Activated CD8-positive, alpha-beta memory T cell treated with anti-CD3 and anti-CD28 coated beads for 24 hours (primary cell): ENCODE data around the gene CCR8.
"Not testable (repeated sequence)": the region's sequence is repeated elsewhere in the genome, so short reads cannot be mapped to it uniquely, and the experiment has no call there.

ENCODE experiments used
- DNase-seq: peaks from one replicate; pipeline ENCODE4 v3.0.0-alpha.2; 2020

CCR8 gene

DNA sequence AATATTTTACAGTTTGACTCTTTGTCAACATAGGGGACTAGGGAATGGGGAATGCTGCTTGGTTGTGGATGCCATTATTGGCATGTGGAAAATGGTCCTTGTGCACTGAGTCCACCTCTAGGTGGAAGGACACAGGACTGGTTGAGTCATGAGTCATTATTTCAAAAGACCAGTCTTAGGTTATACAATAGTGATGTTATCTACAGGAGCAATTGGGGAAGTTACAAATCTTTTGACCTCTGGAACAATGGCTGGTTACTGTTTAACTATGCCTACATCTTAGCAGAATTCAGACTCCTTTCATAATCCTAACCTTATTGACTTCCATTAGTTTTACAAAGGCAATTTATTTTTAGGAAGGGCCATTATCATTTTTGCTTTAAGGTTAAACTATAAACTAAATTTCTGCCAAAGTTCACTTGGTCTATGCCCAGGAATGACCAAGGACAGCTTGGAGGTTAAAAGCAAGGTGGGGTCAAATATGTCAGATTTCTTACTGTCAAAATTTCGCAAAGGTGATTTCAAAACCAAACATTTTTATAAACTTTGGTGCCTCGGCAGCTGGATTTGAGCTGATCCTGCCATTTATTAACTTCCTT is 11.8 kb upstream of the CCR8 start:
- DNase-seq, result no peak

DNA sequence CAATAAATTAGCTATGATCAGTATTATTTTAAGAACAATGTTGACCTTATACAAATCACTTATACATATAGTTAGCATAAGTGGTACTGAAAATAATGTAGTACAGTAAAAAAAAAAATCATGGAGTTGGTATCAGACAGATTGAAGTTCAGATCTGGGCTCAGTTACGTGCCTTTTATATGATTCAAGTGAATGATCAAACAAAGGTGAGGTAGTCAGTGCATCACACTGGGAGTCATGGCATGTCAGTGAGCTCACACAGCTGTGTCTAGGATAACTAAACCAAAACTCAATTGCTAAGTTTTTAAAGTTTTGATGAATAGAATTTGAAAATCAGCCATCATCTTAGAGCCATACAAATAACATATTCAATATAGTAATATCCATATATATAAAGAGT is 11.2 kb upstream of the CCR8 start:
- no peak for DNase-seq

DNA sequence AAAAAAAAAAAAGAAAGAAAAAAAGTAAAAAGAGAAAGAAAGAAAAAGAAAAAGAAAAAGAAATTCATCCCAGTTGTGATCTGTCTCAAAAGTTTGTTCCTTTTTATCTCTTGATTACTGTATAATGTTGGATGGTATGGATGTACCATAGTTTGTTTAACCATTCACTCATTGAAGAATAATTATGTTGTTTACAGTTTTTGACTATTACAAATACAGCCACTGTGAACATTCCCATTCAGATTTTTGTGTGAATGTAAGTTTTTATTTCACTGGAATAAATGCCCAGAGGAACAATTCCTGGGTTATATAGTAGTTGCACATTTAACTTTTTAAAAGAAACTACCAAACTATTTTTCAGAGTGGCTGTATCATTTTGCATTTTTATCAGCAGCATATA is 10.3 kb upstream of the CCR8 start:
- no peak for DNase-seq

GRCh38 chr3:39321574-39321983 is 7.9 kb upstream of the CCR8 start:
- not testable (repeated sequence) for DNase-seq

DNA sequence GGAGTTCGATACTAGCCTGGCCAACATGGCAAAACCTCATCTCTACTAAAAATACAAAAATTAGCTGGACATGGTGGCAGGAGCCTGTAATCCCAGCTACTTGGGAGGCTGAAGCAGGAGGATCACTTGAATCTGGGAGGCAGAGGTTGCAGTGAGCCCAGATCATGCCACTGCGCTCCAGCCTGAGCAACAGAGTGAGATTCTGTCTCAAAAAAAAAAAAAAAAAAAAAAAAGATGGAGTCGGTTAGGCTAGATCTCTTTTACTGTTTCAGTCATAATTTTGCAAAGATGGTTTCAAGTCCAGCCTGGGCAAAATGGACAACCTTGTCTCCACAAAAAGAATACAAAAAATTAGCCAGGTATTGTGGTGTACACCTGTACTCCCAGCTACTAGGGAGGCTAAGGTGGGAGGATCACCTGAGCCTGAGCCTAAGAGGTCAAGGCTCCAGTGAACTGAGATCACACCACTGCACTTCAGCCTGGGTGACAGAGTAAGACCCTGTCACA is 7.2 kb upstream of the CCR8 start:
- DNase-seq, result not testable (repeated sequence)

DNA sequence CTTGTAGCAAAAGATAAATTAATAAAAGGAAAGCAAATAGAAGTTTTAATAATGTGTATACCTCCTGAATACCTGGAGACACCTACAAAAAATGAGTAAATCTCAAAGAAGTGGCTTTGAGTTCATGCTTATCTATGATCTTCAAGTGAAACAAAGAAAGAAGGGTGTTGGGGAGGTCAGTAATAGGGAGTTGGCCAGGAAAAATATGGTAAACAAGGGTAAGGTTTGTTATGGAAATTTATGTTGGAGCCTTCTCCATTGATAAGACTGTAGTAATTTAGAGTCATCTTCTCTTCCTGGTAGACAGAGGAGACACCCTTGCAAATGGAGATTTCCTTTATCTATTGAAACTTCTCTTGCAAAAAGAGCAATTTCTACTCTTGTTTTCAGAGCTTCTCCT is 6.6 kb upstream of the CCR8 start:
- DNase-seq, result no peak

- DNase-seq, result no peak
Observed at GRCh38 chr3:39323494-39323893, 6.0 kb upstream of the CCR8 start.

DNA sequence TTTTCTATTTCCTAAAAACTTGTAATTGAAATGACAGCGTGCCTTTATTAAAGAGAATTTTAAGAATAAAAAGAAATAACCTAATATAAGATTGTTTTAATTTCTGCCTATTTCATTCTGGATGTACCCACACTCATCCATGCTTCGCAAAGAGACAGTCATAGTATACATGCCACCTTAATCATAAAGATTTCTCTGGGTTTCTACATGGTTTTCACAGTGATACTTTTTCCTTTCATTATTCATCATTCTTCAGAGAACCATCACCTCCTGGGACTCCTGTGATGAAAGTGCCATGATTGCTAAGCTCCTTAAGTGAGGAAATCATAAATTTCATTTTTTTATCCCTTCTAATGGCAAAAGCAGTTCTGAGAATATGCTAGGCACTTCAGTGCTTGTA is 4.3 kb upstream of the CCR8 start:
- DNase-seq, result no peak

GRCh38 chr3:39327053-39327745 is 2.3 kb upstream of the CCR8 start:
- no peak for DNase-seq

GRCh38 chr3:39327746-39328349 is 1.7 kb upstream of the CCR8 start:
- no peak for DNase-seq

DNA sequence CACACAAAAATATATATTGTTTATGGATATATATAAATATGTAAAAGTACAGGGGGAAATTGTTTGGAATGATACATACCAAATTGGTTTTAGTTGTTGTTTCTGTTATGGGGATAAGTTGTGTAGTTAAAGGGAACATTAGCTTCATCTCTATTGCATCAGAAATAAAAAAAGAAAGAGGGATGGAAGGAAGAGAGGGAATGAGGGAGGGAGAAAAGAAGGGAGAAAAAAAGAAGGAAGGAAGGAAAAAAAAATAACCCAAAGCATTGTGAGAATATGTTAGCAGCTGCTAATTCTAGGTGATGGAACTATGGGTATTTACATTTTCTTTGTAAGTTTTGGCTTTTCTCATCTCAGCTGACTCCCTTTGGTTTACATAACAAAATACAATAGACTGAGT is 1.3 kb downstream of the CCR8 start:
- no peak for DNase-seq

DNA sequence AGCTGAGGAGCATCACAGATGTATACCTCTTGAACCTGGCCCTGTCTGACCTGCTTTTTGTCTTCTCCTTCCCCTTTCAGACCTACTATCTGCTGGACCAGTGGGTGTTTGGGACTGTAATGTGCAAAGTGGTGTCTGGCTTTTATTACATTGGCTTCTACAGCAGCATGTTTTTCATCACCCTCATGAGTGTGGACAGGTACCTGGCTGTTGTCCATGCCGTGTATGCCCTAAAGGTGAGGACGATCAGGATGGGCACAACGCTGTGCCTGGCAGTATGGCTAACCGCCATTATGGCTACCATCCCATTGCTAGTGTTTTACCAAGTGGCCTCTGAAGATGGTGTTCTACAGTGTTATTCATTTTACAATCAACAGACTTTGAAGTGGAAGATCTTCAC is 3.0 kb downstream of the CCR8 start:
- DNase-seq, result no peak

DNA sequence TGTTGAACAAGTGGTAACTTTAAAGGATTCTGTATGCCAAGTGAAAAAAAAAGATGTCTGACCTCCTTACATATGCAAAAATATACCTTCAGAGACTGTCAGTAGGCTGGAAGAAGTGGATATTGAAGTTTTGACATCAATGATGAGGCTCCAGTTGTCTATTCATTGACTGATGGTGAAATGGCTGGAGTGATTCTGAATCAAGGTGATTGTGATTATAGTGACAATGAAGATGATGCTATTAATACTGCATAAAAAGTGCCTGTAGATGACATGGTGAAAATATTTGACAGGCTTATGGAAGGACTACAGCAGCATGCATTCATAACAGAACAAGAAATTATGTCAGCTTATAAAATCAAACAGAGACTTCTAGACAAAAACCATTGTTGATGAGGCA is 4.1 kb downstream of the CCR8 start:
- DNase-seq, result no peak

GRCh38 chr3:39334205-39334604 is 4.7 kb downstream of the CCR8 start:
- no peak for DNase-seq

GRCh38 chr3:39338201-39338600 is 8.7 kb downstream of the CCR8 start:
- no peak for DNase-seq

DNA sequence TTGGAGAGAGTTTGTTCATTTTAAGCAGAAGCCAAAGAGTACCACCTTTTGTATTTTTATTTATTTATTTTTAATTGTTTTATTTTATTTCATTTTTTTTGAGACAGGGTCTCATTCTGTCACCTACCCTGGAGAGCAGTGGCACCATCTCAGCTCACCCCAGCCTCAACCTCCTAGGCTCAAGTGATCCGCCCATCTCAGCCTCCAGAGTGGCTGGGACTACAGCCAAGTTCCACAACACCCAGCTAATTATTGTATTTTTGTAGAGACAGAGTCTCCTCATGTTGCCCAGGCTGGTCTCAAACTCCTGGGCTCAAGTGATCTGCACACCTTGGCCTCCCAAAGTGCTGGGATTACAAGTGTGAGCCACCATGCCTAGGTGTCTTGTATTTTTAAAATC is 9.6 kb downstream of the CCR8 start:
- DNase-seq, result no peak

GRCh38 chr3:39343076-39343717 is 13.7 kb downstream of the CCR8 start:
- no peak for DNase-seq

- no peak for DNase-seq
Observed at GRCh38 chr3:39343760-39344159, 14.3 kb downstream of the CCR8 start.

DNA sequence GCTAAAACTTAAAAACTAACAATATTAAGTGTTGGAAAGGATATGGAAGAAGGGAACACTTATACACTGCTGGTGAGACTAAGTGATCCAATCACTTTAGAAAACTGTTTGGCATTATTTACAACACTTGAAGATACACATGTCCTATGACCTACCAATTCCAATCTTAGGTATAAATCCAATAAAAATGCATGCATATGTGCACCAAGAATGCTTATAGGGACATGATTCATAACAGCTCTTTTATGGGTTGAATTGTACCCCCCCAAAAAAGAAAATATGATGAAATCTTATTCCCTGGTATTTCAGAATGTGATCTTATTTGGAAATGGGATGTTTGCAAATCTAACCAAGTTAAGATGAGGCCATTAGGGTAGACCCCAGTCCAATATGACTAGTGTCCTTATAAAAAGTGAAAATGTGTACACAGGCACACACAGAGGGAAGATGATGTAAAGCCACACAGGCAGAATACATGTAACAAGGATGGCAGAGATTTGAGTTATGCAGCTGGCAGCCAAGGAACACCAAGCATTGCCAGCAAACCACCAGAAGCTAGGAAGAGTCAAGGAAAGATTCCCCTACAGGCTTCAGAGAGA is 15.3 kb downstream of the CCR8 start:
- no peak for DNase-seq

DNA sequence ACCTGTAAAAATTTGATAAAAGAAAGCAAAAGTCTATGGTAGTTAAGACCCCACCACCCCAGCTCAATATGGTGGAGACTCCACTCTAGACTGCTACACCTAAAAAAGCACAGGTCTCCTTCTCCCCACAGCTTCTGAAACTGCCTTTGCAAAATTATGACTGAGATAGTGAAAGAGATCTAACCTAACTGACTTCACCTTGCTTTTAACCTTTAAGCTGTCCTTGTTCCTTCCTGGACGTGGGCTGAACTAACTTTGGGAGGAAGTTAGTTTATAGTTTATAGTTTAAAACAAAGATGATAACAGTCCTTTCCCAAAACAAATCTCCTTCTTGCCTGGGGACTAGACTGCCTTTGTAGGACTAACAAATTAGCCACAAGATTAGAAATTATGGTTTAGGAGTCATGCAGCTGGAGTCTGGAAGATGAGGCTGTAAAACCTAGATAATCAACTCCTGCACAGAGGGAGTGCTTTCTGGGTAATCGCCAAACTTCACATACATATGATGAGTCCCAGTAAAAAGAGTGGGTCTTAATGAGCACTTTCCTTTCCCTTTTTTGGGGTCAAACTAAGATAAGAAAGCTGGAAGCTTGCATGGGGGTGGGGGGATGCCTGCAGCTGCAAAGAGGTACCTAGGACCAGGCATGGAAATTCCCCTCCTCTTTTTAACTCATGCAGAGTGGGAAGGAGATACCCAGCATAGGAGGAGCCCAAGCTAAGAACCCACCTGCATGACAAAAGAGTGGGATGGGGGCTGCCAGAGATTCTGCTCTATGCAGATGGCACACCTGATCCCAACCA is 17.5 kb downstream of the CCR8 start:
- DNase-seq, result no peak

DNA sequence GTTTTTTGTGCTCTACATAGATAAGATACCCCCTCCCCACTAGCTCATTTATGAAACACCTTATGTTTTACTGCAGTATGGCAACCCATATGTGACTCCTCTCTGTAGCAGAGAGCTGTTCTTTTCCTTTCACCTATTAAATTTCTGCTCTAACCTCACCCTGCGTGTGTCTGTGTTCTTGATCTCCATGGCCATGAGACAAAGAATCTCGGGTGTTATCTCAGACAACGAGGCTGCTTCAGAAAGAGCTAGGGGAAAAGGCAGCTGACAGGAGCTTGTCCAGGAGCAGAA is 18.0 kb downstream of the CCR8 start:
- DNase-seq, result no peak

GRCh38 chr3:39349080-39349479 is 19.6 kb downstream of the CCR8 start:
- DNase-seq, result no peak

GRCh38 chr3:39350714-39351113 is 21.2 kb downstream of the CCR8 start:
- DNase-seq, result no peak
